SK-N-SH (cell line): Measurements from ENCODE around the gene GMPR. TPM values are rescaled to one million over a fixed set of nuclear protein-coding genes. Genes with fewer than 3 reads are reported as not detected.
"Not testable (repeated sequence)": the region's sequence is repeated elsewhere in the genome, so short reads cannot be mapped to it uniquely, and the experiment has no call there.

Experiments used
- CTCF ChIA-PET: fragments of 300-600, 350-600 bp; formaldehyde crosslinking; extraction: SDS; loops from one replicate; lab custom pipeline; 2021; lab: Yijun Ruan, JAX
- POLR2A ChIA-PET: fragments of 350-600 bp; sonication (Branson Sonifier 250); formaldehyde crosslinking; extraction: SDS; loops from one replicate; lab custom pipeline; 2020; ENCODE audit warnings: antibody characterized with exemption, inconsistent platforms; lab: Yijun Ruan, JAX
- DNase-seq: peaks from one replicate; pipeline ENCODE4 v3.0.0; 2012
- H2AFZ ChIP-seq: fragments of 200-600 bp; sonication (generic); 2 replicates; pipeline ENCODE4 v1.8.1; 2016; ENCODE audit warnings: antibody characterized with exemption, mild to moderate bottlenecking, low read depth
- H3F3A ChIP-seq: fragments of 200-600 bp; sonication (generic); replicated peaks from 2 replicates; pipeline ENCODE3; 2016; ENCODE audit warnings: antibody characterized with exemption, mild to moderate bottlenecking; ENCODE audit not compliant: insufficient read depth
- H3K27ac ChIP-seq, 2 experiments: fragments of 200-500 bp in 1 of 2; fragments of 200-600 bp in 1 of 2; sonication (Bioruptor generic) in 1 of 2; sonication (generic), shearing (Covaris generic) in 1 of 2; 2 replicates each; pipeline versions ENCODE4 v1.5.1 to v1.6.1; 2014 to 2016; ENCODE audit warnings: low read depth in 2 of 2, inconsistent platforms in 1 of 2, low read length in 1 of 2, mild to moderate bottlenecking in 1 of 2, mixed read lengths in 1 of 2
- H3K27me3 ChIP-seq: fragments of 200-600 bp; sonication (generic), shearing (Covaris generic); 2 replicates; pipeline ENCODE4 v1.6.1; 2016; ENCODE audit warnings: mixed run types; ENCODE audit not compliant: insufficient read depth
- H3K36me3 ChIP-seq, 2 experiments: fragments of 200-500 bp in 1 of 2; fragments of 200-600 bp in 1 of 2; sonication (Bioruptor generic) in 1 of 2; sonication (generic) in 1 of 2; replicated peaks in 1 of 2; 2 replicates each; pipeline versions ENCODE3 to v1.5.1; 2014 to 2016; ENCODE audit warnings: low read length in 1 of 2, mild to moderate bottlenecking in 1 of 2; ENCODE audit not compliant: insufficient read depth in 2 of 2, control insufficient read depth in 1 of 2
- H3K4me1 ChIP-seq, 2 experiments: fragments of 200-500 bp in 1 of 2; fragments of 200-600 bp in 1 of 2; sonication (Bioruptor generic) in 1 of 2; sonication (generic), shearing (Covaris generic) in 1 of 2; 2 replicates each; pipeline versions ENCODE4 v1.5.1 to v1.6.1; 2014 to 2016; ENCODE audit warnings: low read depth in 1 of 2, low read length in 1 of 2, mixed run types in 1 of 2; ENCODE audit not compliant: insufficient read depth in 2 of 2, control insufficient read depth in 1 of 2
- H3K4me2 ChIP-seq: fragments of 200-600 bp; sonication (generic), shearing (Covaris generic); 2 replicates; pipeline ENCODE4 v1.6.1; 2017; ENCODE audit warnings: mixed run types
- H3K4me3 ChIP-seq, 2 experiments: fragments of 200-500 bp in 1 of 2; fragments of 200-600 bp in 1 of 2; sonication (Bioruptor generic) in 1 of 2; sonication (generic), shearing (Covaris generic) in 1 of 2; 2 replicates each; pipeline versions ENCODE4 v1.5.1 to v1.8.1; 2014 to 2016; ENCODE audit warnings: low read depth in 2 of 2, inconsistent platforms in 1 of 2, low read length in 1 of 2, mild to moderate bottlenecking in 1 of 2, mixed read lengths in 1 of 2, moderate library complexity in 1 of 2
- H3K79me2 ChIP-seq: fragments of 200-600 bp; sonication (generic); 2 replicates; pipeline ENCODE4 v1.8.1; 2017; ENCODE audit warnings: mild to moderate bottlenecking; ENCODE audit not compliant: insufficient read depth
- H3K9ac ChIP-seq: fragments of 200-600 bp; sonication (generic); 2 replicates; pipeline ENCODE4 v1.6.1; 2017; ENCODE audit warnings: mixed run types
- H3K9me2 ChIP-seq: fragments of 200-600 bp; sonication (generic); 2 replicates; pipeline ENCODE4 v1.6.1; 2017; ENCODE audit warnings: mixed run types
- H3K9me3 ChIP-seq: fragments of 200-600 bp; sonication (generic); 2 replicates; pipeline ENCODE4 v1.6.1; 2017; ENCODE audit warnings: mixed run types, mild to moderate bottlenecking, moderate library complexity
- H4K20me1 ChIP-seq: fragments of 200-600 bp; sonication (generic); 2 replicates; pipeline ENCODE4 v1.6.1; 2017; ENCODE audit warnings: mild to moderate bottlenecking, mixed run types; ENCODE audit not compliant: insufficient read depth
- CHD2 ChIP-seq: fragments of 150-350 bp; IDR thresholded peaks from 2 replicates; pipeline ENCODE4 v1.6.1; 2018; ENCODE audit warnings: low read length; ENCODE audit not compliant: partially characterized antibody
- MEF2A ChIP-seq: IDR thresholded peaks from 2 replicates; pipeline ENCODE4 v1.4.0; 2012; ENCODE audit warnings: low read depth, borderline replicate concordance
- POLR2AphosphoS5 ChIP-seq: IDR thresholded peaks from 2 replicates; pipeline ENCODE4 v1.6.1; 2012; ENCODE audit warnings: low read depth, low read length
- TAF1 ChIP-seq: IDR thresholded peaks from 2 replicates; pipeline ENCODE4 v1.6.1; 2012; ENCODE audit warnings: low read depth, mild to moderate bottlenecking, low read length, moderate library complexity, borderline replicate concordance
- YY1 ChIP-seq: IDR thresholded peaks from 2 replicates; pipeline ENCODE4 v1.4.0; 2012; ENCODE audit warnings: low read depth, mild to moderate bottlenecking
- WGBS: methylation state at CpG from one replicate; pipeline ENCODE4 v1.1.6; 2017; ENCODE audit warnings: low lambda C conversion rate; 5-methylcytosine and 5-hydroxymethylcytosine counted together
- polyA plus RNA-seq, 3 experiments: library from polyadenylated mRNA; depleted of rRNA; stranded (reverse); fragments of >200 nt; gene quantifications; 2 replicates each; pipeline ENCODE4 v1.2.3, GENCODE V29; 2012

GMPR gene
- polyA plus RNA-seq, 1 of the 3 experiments (the other 2 are of a cell fraction) = 21.0 TPM

GRCh38 chr6:16258709-16259075, 20.3 kb downstream of the GMPR start:
- Histone ChIP-seq H3K27ac (no peak overlapping the region), H3K4me2 (no peak overlapping the region)
- TF ChIP-seq TAF1 (no peak), YY1 (no peak), MEF2A (no peak), POLR2AphosphoS5 (no peak), CHD2 (no peak)
- TF ChIP-seq, all 33 proteins: peak for 0
- no peak overlapping the region for H2AFZ ChIP-seq
- H3K9ac ChIP-seq = no peak overlapping the region
- no peaks in the 10 kb centered on the region for H3F3A ChIP-seq
- no peak for DNase-seq
- CTCF ChIA-PET = interaction anchor here (0.7 kb wide), 1 partner anchor 70 kb away, joined by 3 read pairs; no protein-coding TSS in a partner anchor
- no peak overlapping the region for H3K4me3 ChIP-seq
- H3K27me3 ChIP-seq = no peaks in the 10 kb centered on the region
- 93% methylated on average over 6 of the region's 6 CpGs for WGBS
- no peaks in the 10 kb centered on the region for H3K4me1 ChIP-seq
- no peaks in the 10 kb centered on the region for H4K20me1 ChIP-seq
- no peaks in the 10 kb centered on the region for H3K79me2 ChIP-seq
- H3K9me3 ChIP-seq = 0 out of 2 replicates have a peak, but pooled peaks cover 4% of the 10 kb centered on the region
- no peaks in the 10 kb centered on the region for H3K9me2 ChIP-seq
- no peaks in the 10 kb centered on the region for H3K36me3 ChIP-seq
- POLR2A ChIA-PET = no interaction called here

DNA sequence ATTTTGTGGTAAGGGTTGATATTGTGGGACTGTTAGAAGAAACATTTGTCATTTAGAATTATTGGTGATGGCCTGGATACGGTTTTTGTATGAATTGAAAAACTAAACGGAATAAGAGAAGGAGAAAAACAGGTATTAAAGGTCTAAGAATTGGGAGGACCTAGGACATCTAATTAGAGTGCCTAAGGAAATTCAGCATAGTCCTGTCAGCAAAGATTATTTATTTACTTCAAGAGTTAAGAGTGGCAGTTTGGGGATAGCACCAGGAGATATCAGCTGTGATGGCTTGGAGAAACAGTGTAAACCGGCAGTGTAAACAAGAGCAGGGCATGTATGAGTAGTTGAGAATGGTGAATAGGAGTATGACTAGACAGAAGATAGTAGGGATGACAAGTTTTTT, 21.2 kb downstream of the GMPR start:
- H3K4me1 ChIP-seq, H3K9me2 ChIP-seq, H3K4me3 ChIP-seq, H3K36me3 ChIP-seq, H3K27me3 ChIP-seq, DNase-seq, H3F3A ChIP-seq, H4K20me1 ChIP-seq, CTCF ChIA-PET, H3K9ac ChIP-seq, H3K79me2 ChIP-seq, H3K27ac ChIP-seq, H2AFZ ChIP-seq, POLR2A ChIA-PET, H3K4me2 ChIP-seq, H3K9me3 ChIP-seq: not testable (repeated sequence)
- 97% methylated on average over 2 of the region's 3 CpGs for WGBS

GRCh38 chr6:16260602-16261001, 22.2 kb downstream of the GMPR start:
- H2AFZ ChIP-seq, H3K27ac ChIP-seq, H3K9me3 ChIP-seq, DNase-seq, CTCF ChIA-PET, H3K9me2 ChIP-seq, H3K79me2 ChIP-seq, H3K9ac ChIP-seq, H3K36me3 ChIP-seq, POLR2A ChIA-PET, H3K4me3 ChIP-seq, H3K4me2 ChIP-seq, H3F3A ChIP-seq, H4K20me1 ChIP-seq, H3K27me3 ChIP-seq, H3K4me1 ChIP-seq: not testable (repeated sequence)
- WGBS = 91% methylated on average over 9 of the region's 9 CpGs

GRCh38 chr6:16262773-16263172, 24.4 kb downstream of the GMPR start:
- H2AFZ ChIP-seq, POLR2A ChIA-PET: not testable (repeated sequence)

GRCh38 chr6:16263464-16264099, 25.2 kb downstream of the GMPR start:
- H3K4me3 ChIP-seq, CTCF ChIA-PET, H2AFZ ChIP-seq: not testable (repeated sequence)

More at GRCh38 chr6:16262773-16263172, 24.4 kb downstream of the GMPR start:
- WGBS = 90% methylated on average over 12 of the region's 12 CpGs
- H4K20me1 ChIP-seq, H3K79me2 ChIP-seq, H3K4me2 ChIP-seq, H3F3A ChIP-seq, H3K4me1 ChIP-seq, H3K27ac ChIP-seq, CTCF ChIA-PET, DNase-seq, H3K36me3 ChIP-seq, H3K9me2 ChIP-seq, H3K9ac ChIP-seq, H3K9me3 ChIP-seq, H3K27me3 ChIP-seq, H3K4me3 ChIP-seq: not testable (repeated sequence)

More at GRCh38 chr6:16263464-16264099, 25.2 kb downstream of the GMPR start:
- H3K79me2 ChIP-seq, H3K9me2 ChIP-seq, H4K20me1 ChIP-seq, H3K4me2 ChIP-seq, DNase-seq, POLR2A ChIA-PET, H3K27ac ChIP-seq, H3K9me3 ChIP-seq, H3K4me1 ChIP-seq, H3K27me3 ChIP-seq, H3K36me3 ChIP-seq, H3K9ac ChIP-seq, H3F3A ChIP-seq: not testable (repeated sequence)
- WGBS = 76% methylated on average over 13 of the region's 13 CpGs
